ENCODE data around the gene CACNA1G.

The CACNA1G gene

DNA sequence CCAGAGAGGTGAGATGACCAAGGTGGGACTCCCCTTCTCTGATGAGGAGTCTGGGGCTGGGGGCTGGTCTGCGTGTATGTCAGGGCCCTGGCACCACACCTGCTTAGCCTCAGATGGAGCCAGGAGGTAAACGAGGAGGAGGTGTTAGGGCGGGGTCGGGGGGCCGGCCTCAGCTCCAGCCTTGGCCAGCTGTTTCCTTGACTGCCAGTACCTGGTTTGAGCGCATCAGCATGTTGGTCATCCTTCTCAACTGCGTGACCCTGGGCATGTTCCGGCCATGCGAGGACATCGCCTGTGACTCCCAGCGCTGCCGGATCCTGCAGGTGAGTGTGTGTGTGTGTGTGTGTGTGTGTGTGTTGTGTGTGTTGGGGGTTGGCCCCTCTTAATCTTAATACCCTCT is 8.1 kb downstream of the CACNA1G start:
- no peak for DNase-seq (ENCODE audit: low spot score)

DNA sequence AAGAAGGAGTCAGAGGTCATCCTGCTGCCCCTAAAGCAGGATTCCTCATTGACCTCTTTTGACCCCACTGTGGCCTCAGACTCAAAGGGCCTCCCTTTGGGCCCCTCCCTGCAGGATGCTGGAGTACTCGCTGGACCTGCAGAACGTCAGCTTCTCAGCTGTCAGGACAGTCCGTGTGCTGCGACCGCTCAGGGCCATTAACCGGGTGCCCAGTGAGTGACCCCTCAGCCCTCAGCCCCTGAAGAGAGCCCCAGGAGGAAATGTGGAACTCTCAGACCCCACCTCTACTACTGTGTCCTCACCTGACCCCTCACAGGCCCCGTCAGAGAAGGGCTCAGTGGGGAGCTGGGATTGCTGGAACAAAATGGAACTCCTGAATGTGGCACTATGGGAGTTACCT is 9.1 kb downstream of the CACNA1G start:
- no peak for DNase-seq (ENCODE audit: low spot score)

GRCh38 chr17:50570032-50570431 is 9.5 kb downstream of the CACNA1G start:
- DNase-seq (ENCODE audit: low spot score) = no peak

- DNase-seq (ENCODE audit: low spot score) = no peak
These were observed 10.0 kb downstream of the CACNA1G start for GRCh38 chr17:50570528-50570927.

DNA sequence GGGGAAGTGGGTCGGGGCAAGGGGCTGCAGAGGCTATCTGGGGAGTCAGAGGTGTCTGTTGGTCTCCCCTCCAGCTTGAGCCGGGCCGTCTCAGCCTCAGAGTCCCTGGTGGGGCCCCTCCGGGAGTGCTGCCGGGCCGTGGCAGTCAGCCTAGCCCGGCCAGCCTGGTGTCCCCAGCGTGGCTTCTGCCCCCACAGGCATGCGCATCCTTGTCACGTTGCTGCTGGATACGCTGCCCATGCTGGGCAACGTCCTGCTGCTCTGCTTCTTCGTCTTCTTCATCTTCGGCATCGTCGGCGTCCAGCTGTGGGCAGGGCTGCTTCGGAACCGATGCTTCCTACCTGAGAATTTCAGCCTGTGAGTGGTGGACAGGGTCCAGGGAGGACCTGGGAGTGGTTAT is 11.2 kb downstream of the CACNA1G start:
- no peak for DNase-seq (ENCODE audit: low spot score)

DNA sequence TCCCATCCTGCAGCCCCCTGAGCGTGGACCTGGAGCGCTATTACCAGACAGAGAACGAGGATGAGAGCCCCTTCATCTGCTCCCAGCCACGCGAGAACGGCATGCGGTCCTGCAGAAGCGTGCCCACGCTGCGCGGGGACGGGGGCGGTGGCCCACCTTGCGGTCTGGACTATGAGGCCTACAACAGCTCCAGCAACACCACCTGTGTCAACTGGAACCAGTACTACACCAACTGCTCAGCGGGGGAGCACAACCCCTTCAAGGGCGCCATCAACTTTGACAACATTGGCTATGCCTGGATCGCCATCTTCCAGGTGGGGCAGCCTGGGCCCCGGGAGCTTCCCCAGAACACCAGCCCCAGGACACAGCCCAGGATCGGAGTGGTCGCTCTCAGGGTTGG is 12.0 kb downstream of the CACNA1G start:
- DNase-seq (ENCODE audit: low spot score) = no peak

- DNase-seq (ENCODE audit: low spot score) = no peak
These were observed 13.5 kb downstream of the CACNA1G start for GRCh38 chr17:50573866-50574611.

DNA sequence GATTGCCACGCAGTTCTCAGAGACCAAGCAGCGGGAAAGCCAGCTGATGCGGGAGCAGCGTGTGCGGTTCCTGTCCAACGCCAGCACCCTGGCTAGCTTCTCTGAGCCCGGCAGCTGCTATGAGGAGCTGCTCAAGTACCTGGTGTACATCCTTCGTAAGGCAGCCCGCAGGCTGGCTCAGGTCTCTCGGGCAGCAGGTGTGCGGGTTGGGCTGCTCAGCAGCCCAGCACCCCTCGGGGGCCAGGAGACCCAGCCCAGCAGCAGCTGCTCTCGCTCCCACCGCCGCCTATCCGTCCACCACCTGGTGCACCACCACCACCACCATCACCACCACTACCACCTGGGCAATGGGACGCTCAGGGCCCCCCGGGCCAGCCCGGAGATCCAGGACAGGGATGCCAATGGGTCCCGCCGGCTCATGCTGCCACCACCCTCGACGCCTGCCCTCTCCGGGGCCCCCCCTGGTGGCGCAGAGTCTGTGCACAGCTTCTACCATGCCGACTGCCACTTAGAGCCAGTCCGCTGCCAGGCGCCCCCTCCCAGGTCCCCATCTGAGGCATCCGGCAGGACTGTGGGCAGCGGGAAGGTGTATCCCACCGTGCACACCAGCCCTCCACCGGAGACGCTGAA is 15.2 kb downstream of the CACNA1G start:
- no peak for DNase-seq (ENCODE audit: low spot score)

- no peak for DNase-seq (ENCODE audit: low spot score)
These were observed 16.3 kb downstream of the CACNA1G start for GRCh38 chr17:50576864-50577263.

DNA sequence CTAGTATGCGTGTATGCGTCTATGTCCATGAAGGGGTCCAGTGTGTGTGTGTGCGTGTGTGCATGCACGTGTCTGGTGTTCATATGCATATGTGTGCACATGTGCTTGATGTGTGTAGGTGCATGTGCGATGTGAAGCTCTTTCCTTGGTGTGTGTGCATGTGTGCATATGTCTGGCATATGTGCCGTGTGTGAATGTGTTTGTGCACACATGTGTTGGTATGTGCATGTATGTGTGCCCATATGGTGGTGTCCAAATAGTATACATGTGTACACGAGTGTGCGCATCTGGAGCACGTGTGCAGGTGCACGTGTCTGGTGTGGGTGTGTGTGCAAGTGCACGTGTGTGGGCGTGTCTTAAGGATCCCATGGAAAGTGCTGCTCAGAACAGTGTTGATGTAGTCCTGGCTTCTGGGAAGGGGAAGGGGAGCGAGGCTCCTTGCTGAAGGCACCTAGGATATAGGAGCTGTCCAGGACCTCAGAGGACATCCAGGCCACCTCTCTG is 17.0 kb downstream of the CACNA1G start:
- no peak for DNase-seq (ENCODE audit: low spot score)

DNA sequence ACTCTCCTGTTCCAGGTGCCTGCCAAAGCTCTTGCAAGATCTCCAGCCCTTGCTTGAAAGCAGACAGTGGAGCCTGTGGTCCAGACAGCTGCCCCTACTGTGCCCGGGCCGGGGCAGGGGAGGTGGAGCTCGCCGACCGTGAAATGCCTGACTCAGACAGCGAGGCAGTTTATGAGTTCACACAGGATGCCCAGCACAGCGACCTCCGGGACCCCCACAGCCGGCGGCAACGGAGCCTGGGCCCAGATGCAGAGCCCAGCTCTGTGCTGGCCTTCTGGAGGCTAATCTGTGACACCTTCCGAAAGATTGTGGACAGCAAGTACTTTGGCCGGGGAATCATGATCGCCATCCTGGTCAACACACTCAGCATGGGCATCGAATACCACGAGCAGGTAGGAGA is 17.7 kb downstream of the CACNA1G start:
- DNase-seq (ENCODE audit: low spot score) = no peak

DNA sequence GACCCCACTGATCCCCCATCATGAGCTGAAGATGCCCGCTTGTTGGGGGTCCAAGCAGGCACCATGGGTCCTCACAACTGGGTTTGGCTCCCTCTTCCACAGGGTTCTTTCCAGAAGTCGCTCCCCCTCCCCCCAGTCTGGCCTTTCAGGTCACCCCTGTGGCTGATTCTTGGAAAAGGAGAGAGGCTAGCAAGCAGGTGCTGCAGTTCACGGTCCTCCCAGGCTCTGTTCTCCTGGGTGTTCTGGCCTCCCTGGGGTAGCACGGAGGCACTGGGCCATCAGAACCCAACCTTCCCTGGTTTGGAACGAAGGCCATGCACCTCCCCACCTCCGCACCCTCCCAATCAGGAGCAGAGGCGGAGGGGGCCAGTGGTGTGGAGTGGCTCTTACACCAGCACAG is 18.9 kb downstream of the CACNA1G start:
- no peak for DNase-seq (ENCODE audit: low spot score)

GRCh38 chr17:50580646-50581045 is 20.1 kb downstream of the CACNA1G start:
- no peak for DNase-seq (ENCODE audit: low spot score)

DNA sequence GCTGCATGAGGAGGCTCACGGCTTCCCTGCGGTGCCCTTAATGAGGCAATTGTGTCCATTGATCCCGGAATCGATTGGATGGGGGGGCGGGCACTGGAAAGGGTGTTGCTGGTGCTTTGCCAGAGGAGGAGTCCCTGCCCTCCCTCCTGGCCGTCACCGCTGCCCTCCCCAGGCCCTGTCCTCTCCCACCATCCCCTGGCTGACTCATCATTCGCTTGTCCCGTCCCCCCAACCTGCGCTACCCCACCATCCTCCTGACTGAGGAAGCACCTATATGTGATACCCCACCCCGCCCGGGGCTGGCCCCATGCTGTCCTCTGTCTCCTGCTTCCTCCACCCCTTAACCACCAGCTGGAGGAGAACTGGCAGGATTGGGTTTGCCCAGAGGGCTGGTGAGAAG is 20.8 kb downstream of the CACNA1G start:
- no peak for DNase-seq (ENCODE audit: low spot score)

DNA sequence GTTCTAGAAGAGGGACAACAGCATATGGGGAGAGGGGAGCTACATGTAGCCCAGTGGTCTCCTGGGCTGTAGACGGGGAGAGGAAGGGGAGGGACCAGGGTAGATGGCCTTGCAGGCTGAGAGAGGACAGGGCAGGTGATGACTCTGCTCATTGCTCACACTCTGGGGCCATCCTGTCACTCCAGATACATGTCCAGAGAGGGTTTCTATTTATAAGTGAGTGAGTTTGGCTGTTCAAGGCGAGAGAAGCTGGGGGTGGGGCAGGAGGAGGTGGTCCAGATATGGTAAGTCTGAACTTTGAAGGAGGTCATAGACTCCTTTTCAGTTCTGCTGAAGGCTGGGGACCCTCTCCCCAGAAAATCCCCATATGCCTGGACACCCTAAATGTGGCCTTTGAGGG is 22.2 kb downstream of the CACNA1G start:
- DNase-seq (ENCODE audit: low spot score) = no peak

DNA sequence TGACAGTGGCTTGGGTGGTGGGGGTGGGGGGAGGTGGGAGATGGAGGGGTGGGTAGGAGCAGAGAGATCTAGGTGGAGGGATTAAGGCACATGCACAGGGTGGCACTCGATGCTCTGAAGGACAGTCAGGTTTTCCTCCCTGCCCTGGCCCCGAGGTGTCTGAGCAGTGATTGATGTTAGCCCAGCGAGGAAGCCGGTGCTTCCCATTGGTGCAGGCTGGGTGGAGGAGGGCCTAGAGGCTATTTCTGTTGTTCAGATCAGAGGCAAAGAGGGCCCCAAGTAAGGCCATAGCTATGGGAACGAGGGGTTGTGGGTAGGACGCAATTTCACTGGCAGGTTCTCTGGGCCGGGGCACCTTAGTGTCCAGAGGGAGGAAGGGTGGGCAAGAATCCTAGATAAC is 23.1 kb downstream of the CACNA1G start:
- DNase-seq (ENCODE audit: low spot score) = no peak

DNA sequence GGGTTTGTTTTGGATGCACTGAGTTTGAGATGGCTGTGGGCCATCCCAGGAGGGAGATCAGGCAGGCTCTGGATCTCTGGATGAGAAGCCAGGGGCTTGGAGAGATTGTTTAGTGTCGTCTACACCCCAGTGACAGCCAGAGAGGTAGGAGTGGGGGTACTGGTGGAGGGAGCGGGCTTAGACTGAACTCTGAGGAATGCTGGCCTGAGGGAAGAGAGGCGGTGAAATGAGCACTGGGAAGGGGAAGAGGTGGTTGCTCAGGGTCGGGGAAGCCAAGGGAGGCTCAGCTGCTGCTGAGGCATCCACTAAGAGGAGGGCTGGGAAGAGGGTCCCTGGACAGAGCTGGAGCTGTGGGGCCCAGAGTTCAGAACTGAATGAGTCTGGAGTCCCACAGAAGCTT is 23.6 kb downstream of the CACNA1G start:
- DNase-seq (ENCODE audit: low spot score) = no peak

DNA sequence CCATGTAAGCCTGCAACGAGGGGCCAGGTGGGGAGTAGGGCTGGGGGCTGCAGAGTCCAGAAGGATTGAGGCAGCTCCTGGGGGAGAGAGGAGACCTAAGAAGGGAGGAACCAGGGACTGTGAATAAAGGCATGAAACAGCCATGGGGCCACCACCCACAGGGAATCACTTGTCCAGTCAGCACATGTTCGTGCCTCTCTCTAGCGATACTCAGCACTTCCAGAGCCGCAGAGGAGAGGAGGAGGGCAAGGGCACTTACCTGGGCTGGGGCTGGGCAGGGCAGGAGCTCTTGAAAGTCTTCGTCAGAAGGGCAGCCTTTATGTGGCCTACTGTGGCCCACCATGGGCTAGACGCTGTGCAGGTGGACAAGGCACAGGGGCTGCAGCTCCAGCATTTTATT is 24.2 kb downstream of the CACNA1G start:
- DNase-seq (ENCODE audit: low spot score) = no peak

DNA sequence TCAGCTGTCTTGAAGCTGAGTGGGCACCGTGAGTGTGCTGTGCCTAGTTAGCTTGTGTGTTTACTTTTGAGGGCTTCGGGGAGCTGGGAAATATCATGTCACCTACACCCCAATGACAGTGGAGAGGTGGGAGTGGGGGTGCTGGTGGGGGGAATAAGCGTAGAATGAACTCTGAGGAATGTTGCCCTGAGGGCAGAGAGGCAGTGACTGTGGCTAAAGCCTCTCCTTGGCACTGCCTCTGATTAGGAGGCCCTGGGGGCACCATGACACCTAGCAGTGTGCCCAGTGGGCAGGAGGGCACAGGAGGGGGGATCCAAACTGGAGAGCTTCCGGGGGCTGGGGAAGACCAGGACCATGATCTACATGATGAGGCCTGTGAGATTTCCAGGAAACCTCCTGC is 24.8 kb downstream of the CACNA1G start:
- DNase-seq (ENCODE audit: low spot score) = no peak

GRCh38 chr17:50585891-50586290 is 25.4 kb downstream of the CACNA1G start:
- DNase-seq (ENCODE audit: low spot score) = no peak

GRCh38 chr17:50586421-50587247 is 26.1 kb downstream of the CACNA1G start:
- DNase-seq (ENCODE audit: low spot score) = no peak

- no peak for DNase-seq (ENCODE audit: low spot score)
These were observed 27.1 kb downstream of the CACNA1G start for GRCh38 chr17:50587571-50587970.

Measured in putamen (tissue), 1 donor.